NCI-H510A (cell line): ENCODE data around the gene GUCY1A2.
"Not testable (repeated sequence)": the region's sequence is repeated elsewhere in the genome, so short reads cannot be mapped to it uniquely, and the experiment has no call there.

Experiments
- DNase-seq: peaks from one replicate; lab custom pipeline; 2025; lab: John Stamatoyannopoulos, UW

The GUCY1A2 gene, protein sequence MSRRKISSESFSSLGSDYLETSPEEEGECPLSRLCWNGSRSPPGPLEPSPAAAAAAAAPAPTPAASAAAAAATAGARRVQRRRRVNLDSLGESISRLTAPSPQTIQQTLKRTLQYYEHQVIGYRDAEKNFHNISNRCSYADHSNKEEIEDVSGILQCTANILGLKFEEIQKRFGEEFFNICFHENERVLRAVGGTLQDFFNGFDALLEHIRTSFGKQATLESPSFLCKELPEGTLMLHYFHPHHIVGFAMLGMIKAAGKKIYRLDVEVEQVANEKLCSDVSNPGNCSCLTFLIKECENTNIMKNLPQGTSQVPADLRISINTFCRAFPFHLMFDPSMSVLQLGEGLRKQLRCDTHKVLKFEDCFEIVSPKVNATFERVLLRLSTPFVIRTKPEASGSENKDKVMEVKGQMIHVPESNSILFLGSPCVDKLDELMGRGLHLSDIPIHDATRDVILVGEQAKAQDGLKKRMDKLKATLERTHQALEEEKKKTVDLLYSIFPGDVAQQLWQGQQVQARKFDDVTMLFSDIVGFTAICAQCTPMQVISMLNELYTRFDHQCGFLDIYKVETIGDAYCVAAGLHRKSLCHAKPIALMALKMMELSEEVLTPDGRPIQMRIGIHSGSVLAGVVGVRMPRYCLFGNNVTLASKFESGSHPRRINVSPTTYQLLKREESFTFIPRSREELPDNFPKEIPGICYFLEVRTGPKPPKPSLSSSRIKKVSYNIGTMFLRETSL

GRCh38 chr11:107018219-107018901 lies at the start of gene GUCY1A2:
Gene GUCY1A2, minus strand, starts transcription at chr11:107018476. Its CDS starts 421 bp downstream, at chr11:107018055.
- peak; percentile 44 for DNase-seq

GRCh38 chr11:107054391-107054790 lies 36.1 kb upstream of the GUCY1A2 start:
- no peak for DNase-seq

DNA sequence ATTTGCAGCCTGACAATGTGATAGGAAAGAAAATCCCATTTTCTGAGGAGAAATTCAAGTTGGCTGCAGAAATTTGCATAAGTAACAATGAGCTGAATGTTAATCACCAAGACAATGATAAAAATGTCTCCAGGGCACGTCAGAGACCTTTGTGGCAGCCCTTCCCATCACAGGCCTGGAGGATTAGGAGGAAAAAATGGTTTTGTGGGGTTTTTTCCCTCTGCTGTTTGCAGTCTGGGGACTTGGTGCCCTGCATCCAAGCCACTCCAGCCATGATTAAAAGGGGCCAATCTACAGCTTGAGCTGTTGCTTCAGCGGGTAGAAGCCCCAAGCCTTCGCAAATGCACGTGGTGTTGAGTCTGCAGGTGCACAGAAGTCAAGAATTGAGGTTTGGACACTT lies 33.1 kb upstream of the GUCY1A2 start:
- not testable (repeated sequence) for DNase-seq

DNA sequence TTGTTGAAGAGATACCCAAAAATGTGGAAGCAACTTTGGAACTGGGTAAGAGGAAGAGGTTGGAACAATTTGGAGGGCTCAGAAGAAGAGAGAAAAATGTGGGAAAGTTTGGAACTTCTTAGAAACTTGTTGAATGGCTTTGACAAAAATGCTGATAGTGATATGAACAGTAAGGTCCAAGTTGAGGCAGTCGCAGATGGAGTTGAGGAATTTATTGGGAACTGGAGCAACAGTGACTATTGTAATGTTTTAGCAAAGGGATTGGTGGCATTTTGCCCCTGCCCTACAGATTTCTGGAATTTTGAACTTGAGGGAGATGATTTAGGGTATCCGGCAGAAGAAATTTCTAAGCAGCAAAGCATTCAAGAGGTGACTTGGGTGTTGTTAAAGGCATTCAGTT lies 32.6 kb upstream of the GUCY1A2 start:
- not testable (repeated sequence) for DNase-seq

DNA sequence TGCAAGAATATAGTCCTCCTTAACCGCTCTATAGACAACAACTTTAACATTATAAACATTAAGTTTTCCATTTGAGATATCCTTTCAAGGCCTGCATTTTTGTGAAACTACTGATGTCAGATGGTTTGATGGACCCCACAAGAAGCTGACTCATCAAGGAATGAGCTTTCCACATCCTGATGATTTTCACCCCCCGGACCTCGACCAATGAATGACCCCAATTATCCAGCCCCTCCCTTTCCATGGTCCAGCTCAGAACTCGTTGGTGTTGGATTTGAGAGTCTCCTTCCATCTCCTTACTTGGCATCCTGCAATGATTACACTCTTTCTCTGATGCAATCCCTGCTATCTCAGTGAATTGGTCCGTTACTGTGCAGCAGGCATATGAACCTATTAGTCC lies 31.8 kb upstream of the GUCY1A2 start:
- no peak for DNase-seq

DNA sequence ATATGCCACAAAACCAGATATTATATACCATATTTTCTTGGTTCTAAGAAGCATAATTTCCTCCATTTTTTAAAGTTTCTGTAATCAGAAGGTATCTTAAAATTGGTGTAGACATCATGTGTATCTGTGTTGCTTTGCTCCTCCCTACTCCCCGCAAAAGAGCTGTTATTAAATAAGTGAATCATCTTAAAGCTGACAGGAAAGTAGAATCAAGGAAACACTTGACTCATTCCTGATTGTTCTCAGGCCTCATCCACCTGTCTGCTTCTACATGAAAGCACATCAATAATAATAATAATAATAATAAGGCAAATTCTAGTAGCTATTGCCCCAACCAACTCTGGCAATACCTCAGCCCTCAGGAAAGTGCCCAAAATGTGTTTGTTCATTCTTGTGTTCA lies 26.2 kb upstream of the GUCY1A2 start:
- DNase-seq = no peak

- DNase-seq = no peak
Measured at GRCh38 chr11:107043242-107044006, 25.1 kb upstream of the GUCY1A2 start.

GRCh38 chr11:107042748-107043147 lies 24.5 kb upstream of the GUCY1A2 start:
- DNase-seq = no peak

DNA sequence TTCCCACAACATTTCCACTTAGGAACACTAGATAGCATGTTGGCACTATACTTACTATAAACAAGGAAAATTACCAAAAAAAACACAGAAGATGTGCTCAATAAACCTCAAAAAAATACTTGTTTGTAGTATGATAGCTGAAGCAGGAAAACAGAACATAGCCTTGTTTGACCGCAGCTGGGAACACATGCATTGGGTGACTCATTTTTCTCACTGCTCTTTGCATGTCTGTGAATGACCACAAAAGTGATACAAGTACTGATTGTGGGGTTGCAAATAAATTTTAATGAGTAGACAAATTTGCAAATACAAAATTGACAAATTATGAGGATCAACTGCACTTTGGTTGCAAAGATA lies 22.8 kb upstream of the GUCY1A2 start:
- no peak for DNase-seq

GRCh38 chr11:107040433-107041087 lies 22.3 kb upstream of the GUCY1A2 start:
- DNase-seq = no peak

DNA sequence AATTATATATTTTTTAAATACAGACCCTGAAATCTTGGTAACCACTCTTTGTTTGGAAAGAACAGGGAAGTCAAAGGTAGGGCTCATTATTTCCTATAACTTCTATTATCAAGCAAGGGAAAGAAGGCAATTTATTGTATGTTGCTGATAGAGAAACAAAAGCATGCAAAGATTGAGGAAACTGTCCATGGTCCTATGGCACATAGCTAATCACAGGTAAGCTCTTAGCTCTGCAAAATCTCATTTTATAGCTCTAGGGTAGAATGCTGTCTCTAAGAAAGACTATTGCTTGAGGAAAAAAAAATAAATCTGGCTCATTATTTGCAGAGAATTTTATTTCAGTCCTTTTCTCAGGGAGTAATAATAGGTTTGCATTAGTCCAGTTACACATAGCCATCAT lies 7.4 kb upstream of the GUCY1A2 start:
- no peak for DNase-seq

GRCh38 chr11:107020594-107020993 lies 2.3 kb upstream of the GUCY1A2 start:
- DNase-seq = no peak

- no peak for DNase-seq
Measured at GRCh38 chr11:107018902-107019493, 722 bp upstream of the GUCY1A2 start.

- DNase-seq = peak; percentile 55
Measured at GRCh38 chr11:107017433-107018218, 650 bp downstream of the GUCY1A2 start.

DNA sequence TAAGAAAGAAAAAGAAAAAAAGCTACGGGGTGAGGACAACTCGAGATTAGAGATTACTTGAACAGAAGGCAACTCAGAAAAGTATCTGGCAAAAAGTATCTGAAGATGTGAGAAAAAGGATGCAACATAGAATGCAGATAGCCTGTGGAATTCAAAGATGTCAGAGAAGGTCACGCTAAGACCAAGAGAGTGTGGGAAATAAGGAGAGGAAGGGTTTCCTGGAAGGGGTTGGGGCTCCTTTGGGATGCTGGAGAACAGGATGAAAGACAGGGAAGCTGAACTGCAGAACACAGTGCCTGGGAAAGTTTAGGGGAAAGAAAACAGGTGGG lies 1.2 kb downstream of the GUCY1A2 start:
- DNase-seq = no peak

DNA sequence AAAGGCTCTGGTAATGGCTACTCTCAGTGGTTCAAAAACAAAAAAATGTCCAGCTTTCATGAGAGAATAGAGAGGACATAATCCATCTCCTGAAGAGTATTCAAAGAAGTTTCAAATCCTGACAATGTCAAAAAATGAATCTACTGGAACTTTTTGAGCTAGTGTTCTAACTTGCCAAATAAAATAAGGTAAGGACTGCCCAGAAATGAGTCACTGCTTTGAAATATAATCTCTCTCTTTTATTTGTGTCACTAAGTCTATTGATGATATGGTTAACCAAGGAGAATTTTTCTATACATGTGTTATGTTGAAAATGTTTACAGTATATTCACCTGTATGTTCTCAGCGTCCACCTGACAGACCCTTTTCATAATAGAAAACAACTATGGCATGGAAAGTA lies 3.4 kb downstream of the GUCY1A2 start:
- DNase-seq = no peak

DNA sequence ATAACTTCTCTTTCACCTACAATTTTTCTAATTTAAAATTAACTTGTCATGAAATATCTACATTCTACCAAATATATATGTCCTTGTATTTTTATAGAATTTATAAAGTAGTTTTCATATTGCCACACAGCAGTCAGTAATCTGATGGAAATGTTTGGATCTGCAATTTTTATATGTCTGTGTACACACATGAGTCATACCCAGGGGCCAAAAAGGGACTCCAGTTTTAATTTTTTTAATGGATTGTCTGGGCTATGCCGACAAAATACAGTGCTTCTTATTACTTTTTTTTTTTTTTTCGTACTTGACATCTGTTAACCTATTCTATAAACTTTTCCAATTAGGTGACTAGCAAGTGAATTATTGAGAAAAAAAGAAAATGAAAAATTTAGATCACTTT lies 6.3 kb downstream of the GUCY1A2 start:
- DNase-seq = no peak

DNA sequence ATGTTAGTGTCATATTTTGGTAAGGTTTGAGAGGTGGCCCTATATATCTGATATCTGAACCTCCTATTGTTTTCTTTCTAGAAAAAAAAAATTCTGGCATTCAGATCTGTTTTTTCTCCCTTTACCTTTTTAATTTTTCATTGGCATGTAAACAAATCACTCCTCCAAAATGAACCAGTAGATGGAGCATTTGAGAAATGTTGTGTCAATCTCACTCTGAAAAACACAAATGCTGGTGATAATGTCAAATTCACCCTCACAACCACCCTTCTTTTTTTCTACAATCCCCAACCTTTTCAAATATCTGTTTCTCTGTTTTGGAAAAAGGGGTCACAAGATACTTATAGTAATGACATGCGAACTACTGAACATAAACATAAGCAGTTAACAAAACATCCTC lies 9.1 kb downstream of the GUCY1A2 start:
- no peak for DNase-seq

DNA sequence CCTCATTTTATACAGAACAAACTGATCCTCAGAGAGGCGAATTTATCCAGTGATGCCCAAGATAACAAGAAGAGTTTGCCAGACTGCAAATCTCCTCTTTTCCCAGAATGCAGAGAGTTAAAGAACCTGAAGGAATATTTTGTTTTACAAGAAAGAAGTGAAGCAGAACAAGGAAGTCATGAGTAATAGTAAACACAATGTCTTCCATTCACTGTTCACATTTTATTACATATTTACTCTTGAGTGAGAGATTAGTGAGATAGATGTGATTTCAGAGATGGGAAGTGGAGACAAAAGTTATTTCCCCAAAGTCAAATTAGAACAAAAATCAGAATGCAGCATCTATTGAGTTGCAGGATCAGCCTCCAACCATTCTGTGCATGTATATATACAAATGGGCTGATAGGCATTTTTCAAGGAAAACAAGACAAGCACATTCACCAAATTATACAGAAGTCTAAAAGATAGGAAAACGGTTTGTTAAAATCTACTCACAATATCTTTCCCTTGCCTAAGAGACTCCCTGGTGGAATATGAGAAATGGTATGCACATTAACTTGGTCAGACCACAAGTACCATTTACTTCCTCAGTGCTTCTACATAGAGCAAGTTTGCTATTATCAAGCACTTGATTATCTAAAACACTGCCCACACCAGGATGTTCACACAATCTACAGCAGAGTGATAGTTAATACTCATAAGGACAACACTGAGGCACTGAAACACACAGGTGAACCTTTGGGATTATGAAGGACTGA lies 12.0 kb downstream of the GUCY1A2 start:
- no peak for DNase-seq

- no peak for DNase-seq
Measured at GRCh38 chr11:106999196-106999595, 19.1 kb downstream of the GUCY1A2 start.
